Activated CD4-positive, alpha-beta T cell treated with anti-CD3 and anti-CD28 coated beads, Interleukin-2, amount 10 ng/mL, durations not matched to agents 7 days and 5 days (primary cell): ENCODE results near the gene OBSL1. TPM values are rescaled to one million over a fixed set of nuclear protein-coding genes. Genes with fewer than 3 reads are reported as not detected.

Experiments
- CTCF ChIA-PET: fragments of 350-600 bp; sonication (Branson Sonifier 250); formaldehyde crosslinking; loops from one replicate; lab custom pipeline; 2021; ENCODE audit warnings: antibody characterized with exemption; lab: Charles Lee
- POLR2A ChIA-PET: fragments of 350-600 bp; sonication (Branson Sonifier 250); formaldehyde crosslinking; loops from one replicate; lab custom pipeline; 2021; ENCODE audit warnings: antibody characterized with exemption; lab: Charles Lee
- DNase-seq: peaks from one replicate; pipeline ENCODE4 v3.0.0-alpha.2; 2020
- H3K27ac Mint-ChIP-seq: one replicate; pipeline ENCODE4 v1.8.0; 2021; ENCODE audit warnings: mild to moderate bottlenecking, moderate library complexity, mixed read lengths
- H3K27me3 Mint-ChIP-seq: one replicate; pipeline ENCODE4 v1.8.0; 2021; ENCODE audit warnings: mixed read lengths
- H3K36me3 Mint-ChIP-seq: one replicate; pipeline ENCODE4 v1.8.0; 2021; ENCODE audit warnings: low read depth, mixed read lengths
- H3K4me1 Mint-ChIP-seq: one replicate; pipeline ENCODE4 v1.8.0; 2021; ENCODE audit warnings: mixed read lengths
- H3K4me3 Mint-ChIP-seq: one replicate; pipeline ENCODE4 v1.8.0; 2021; ENCODE audit warnings: mild to moderate bottlenecking, moderate library complexity, mixed read lengths
- H3K9me3 Mint-ChIP-seq: one replicate; pipeline ENCODE4 v1.8.0; 2021; ENCODE audit warnings: mixed read lengths
- total RNA-seq, 2 experiments: library from RNA; stranded (reverse); gene quantifications; one replicate each; pipeline ENCODE4 v1.2.3, GENCODE V29; 2021

The OBSL1 gene
- total RNA-seq, 2 experiments from 2014 or later, result not detected

DNA sequence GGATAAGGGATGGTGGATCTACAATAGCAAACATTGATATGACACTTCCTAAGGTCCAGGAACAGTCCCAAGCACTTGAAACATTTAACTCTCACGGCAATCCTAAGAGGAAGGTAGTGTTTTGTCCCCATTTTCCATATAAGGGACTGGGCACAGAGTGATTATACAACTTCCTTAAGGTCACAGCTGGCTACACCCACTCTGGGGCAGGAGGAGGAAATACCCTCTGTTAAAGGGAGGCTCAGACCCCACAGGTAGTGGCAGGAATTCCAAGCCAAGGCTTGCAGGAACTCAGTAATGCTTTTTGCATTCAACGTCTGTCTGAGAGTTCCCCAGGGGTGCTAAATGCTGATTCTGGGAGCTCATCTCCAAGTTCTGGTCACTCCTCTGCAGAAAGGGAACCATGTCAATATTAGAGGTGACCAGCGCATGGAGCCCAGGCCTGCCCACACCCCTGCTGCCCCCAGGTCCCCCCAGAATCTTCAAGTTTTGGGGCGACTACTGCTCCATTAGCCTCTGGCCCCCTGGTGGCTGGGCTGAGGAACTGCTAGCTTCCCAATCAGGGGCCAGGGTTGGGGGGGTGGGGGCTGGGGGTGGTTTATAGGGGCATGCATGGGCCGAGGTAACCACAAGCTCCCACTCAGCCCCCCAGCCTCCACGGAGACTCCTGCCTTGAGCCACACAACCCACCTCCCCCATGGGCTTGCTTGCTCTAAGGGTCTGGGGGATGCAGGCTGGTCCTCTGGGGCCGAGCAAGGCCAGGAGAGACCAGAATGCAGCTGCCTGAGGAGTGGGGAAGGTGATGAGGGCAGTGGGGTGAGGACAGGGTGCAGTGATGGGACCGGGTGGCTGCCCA is 11.1 kb downstream of the OBSL1 start:
- CTCF ChIA-PET, result interaction anchor here (0.5 to 2.5 kb wide), 12 partner anchors 9 to 1958 kb away, joined by 3 to 16 read pairs (median 4); partner anchors contain the start of genes CHPF and TMEM198
- Mint-ChIP-seq H3K27ac (no peak overlapping the region), H3K4me3 (no peak overlapping the region), H3K9me3 (no peaks in the 10 kb centered on the region), H3K4me1 (no peaks in the 10 kb centered on the region), H3K36me3 (no peaks in the 10 kb centered on the region), H3K27me3 (peaks cover 5% of the 10 kb centered on the region)
- POLR2A ChIA-PET, result no interaction called here
- no peak for DNase-seq

DNA sequence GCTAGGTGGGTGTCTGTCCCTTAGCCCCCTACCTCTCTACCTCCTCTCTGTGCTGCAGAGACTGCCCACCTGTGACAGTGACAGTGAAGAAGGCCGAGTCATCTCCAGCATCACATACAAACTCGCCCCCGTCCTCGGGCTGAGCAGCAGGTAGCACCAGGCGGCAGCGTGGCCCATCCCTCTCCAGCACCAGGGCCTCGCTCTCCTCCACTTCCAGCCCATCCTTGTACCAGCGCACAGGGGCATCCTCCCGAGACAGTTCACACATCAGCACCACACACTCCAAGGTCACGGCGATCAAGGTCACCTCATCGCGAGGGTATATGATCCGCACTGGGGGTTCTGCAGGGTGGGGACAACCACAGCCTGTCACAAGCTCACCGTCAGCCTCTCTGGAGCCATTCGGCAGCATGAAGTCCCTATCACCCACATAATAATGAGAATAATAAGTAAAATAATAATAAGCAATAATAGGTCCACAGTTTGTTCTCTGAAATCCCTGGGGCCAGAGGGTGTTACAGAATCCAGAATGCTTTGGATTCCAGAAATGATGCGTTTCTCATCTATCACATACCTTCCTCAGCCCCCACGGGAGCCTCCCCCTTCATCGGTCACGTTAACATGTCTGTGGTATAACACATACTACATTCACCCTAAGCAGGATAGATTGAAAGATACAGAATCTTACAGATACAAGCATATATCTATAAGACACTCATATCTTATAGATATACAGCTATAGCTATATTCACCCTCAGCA is 12.0 kb downstream of the OBSL1 start:
- POLR2A ChIA-PET, result no interaction called here
- no peak overlapping the region for H3K27ac Mint-ChIP-seq
- no peaks in the 10 kb centered on the region for H3K36me3 Mint-ChIP-seq
- no peaks in the 10 kb centered on the region for H3K9me3 Mint-ChIP-seq
- DNase-seq, result no peak
- H3K27me3 Mint-ChIP-seq, result peaks cover 5% of the 10 kb centered on the region
- H3K4me1 Mint-ChIP-seq, result no peaks in the 10 kb centered on the region
- CTCF ChIA-PET, result interaction anchor here (0.5 to 2.5 kb wide), 8 partner anchors 9 to 1900 kb away, joined by 3 to 16 read pairs (median 5); partner anchors contain the start of genes CHPF and TMEM198
- no peak overlapping the region for H3K4me3 Mint-ChIP-seq

DNA sequence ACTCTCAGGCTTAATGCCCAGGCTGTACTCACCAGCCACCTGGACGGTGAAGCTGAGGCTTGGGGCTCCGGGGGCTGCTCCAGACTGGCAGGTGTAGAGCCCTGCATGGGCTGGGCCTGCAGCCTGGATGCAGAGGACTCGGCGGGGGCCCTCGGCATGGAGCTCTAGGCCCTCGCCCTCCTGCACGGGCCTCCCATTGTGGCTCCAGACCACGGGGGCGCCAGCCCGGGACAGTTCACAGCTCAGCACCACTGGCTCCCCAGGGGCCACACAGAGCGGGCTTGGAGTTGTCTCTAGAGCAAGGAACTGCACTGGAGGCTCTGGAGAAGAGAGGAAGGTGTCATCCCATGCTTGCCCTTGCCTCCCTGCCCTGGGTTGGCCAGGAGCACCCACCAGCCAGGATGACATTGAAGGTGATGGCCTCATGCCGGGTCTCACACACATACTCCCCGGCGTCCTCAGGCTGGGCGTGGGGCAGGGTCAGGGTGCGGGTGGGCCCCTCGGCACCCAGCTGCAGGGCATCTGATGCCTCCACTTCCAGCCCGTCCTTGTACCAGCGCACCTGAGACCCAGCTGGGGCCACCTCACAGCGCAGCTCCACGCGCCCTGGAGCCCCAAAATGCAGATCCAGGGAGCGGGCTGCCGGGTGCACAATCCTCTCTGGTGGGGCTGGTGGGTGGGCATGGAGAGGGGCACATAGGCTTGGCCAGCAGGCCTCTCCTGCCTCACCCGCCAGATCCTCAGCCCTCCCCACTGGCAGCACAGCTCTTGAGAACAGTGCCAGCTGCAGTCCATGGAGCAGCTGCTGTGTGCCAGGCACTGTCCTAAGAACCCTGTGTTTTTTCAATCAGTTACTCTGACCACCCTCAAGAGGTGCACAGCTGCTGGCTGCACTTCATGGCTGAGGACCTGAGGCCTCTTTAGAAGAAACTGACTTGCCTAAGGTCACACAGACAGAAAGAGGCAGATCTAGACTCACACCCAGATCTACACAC is 13.3 kb downstream of the OBSL1 start:
- POLR2A ChIA-PET, result no interaction called here
- no peaks in the 10 kb centered on the region for H3K9me3 Mint-ChIP-seq
- H3K4me3 Mint-ChIP-seq, result no peak overlapping the region
- DNase-seq, result no peak
- no peak overlapping the region for H3K27ac Mint-ChIP-seq
- H3K27me3 Mint-ChIP-seq, result peaks cover 13% of the 10 kb centered on the region
- CTCF ChIA-PET, result interaction anchor here (1.5 to 2.3 kb wide), 2 partner anchors 16 to 28 kb away, joined by 3 to 11 read pairs; no protein-coding TSS in a partner anchor
- H3K36me3 Mint-ChIP-seq, result no peaks in the 10 kb centered on the region
- no peaks in the 10 kb centered on the region for H3K4me1 Mint-ChIP-seq

DNA sequence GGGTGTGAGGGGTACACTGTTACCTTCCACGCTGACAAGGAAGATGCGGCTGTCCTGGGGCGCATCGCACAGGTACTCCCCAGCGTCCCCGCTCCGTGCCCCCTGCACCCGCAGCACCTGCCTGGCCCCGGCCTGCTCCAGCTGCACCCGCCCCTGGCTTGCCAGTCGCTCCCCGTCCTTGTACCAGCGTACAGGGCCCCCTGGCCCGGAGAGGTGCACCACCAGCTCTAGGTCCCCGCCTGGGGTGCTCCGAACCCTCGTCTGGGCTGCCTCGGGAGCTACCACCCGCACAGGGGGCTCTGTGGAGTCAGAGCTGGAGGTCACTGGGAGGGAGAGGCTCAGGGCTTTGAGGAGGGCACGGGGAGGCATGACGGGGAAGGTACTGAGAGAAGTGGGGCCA is 14.0 kb downstream of the OBSL1 start:
- Mint-ChIP-seq H3K27ac (no peak overlapping the region), H3K36me3 (no peaks in the 10 kb centered on the region), H3K4me3 (no peak overlapping the region), H3K27me3 (peaks cover 14% of the 10 kb centered on the region), H3K4me1 (no peaks in the 10 kb centered on the region), H3K9me3 (no peaks in the 10 kb centered on the region)
- DNase-seq, result no peak
- POLR2A ChIA-PET, result no interaction called here
- CTCF ChIA-PET, result interaction anchor here (1.5 to 2.3 kb wide), 2 partner anchors 16 to 27 kb away, joined by 3 to 11 read pairs; no protein-coding TSS in a partner anchor

DNA sequence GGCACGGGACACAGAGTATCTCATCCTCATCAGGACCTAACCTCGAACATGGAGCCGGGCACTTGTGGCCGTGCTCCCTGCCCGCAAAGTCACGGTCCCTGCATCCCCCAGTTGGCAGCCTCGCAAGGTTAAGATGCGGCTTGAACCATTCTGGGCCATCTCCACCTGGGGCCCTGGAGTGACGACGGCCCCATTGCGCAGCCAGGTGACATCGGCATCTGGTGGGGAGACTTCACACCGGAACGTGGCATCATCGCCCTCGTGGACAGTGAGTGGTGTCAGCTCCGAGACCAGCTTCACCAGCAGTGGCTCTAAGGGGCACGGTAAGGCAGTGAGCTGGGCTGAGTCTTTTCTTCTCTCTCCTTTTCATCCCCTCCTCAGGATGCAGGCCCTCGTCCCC is 14.9 kb downstream of the OBSL1 start:
- Mint-ChIP-seq H3K4me3 (no peak overlapping the region), H3K27ac (no peak overlapping the region), H3K9me3 (no peaks in the 10 kb centered on the region), H3K27me3 (peaks cover 19% of the 10 kb centered on the region), H3K36me3 (no peaks in the 10 kb centered on the region), H3K4me1 (no peaks in the 10 kb centered on the region)
- CTCF ChIA-PET, result interaction anchor here (1.0 to 2.3 kb wide), 3 partner anchors 11 to 27 kb away, joined by 3 to 11 read pairs (median 3); no protein-coding TSS in a partner anchor
- DNase-seq, result no peak
- POLR2A ChIA-PET, result no interaction called here

DNA sequence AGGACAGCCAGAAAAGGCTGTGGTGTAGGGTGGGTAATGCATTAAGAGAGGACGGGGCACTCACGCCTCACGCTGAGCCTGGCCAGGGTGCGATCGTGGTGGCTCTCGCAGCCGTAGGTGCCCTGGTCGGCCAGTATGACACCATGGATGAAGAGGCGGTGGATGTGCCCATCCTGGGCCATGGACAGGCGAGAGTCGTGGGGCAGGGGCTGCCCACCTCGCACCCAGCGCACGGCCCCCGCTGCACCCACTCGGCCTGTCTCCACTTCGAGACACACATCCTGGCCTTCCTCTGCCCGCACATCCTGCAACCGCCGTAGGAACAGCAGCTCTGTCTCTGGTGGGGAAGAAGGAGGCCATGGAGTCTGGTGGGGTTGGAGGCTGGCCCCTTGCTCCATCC is 15.4 kb downstream of the OBSL1 start:
- no peaks in the 10 kb centered on the region for H3K9me3 Mint-ChIP-seq
- no peak overlapping the region for H3K27ac Mint-ChIP-seq
- H3K4me3 Mint-ChIP-seq, result no peak overlapping the region
- no peaks in the 10 kb centered on the region for H3K36me3 Mint-ChIP-seq
- POLR2A ChIA-PET, result no interaction called here
- peaks cover 22% of the 10 kb centered on the region for H3K27me3 Mint-ChIP-seq
- no peak for DNase-seq
- CTCF ChIA-PET, result interaction anchor here (1.0 to 5.7 kb wide), 2 partner anchors 11 to 15 kb away, joined by 3 to 25 read pairs; no protein-coding TSS in a partner anchor
- peaks cover 1% of the 10 kb centered on the region for H3K4me1 Mint-ChIP-seq

DNA sequence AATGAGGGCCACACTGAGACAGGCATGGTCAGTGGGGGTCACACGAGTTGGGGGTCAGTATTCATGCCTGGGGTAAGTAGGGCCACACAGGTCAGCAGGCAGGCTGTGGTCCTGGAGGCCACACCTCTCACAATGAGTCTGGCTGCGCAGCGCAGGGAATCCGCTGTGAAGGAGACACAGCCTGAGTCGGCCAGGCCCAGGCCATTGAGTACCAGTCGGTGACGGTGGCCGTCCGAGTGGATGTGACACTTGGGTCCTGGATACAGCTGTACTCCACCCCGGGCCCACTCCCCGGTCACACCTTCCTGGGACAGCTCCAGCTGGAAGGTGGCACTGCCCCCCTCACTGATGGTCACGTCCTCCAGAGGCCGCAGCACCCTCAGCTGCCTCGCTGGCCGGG is 17.0 kb downstream of the OBSL1 start:
- Mint-ChIP-seq H3K27ac (no peak overlapping the region), H3K9me3 (no peaks in the 10 kb centered on the region), H3K36me3 (no peaks in the 10 kb centered on the region), H3K4me1 (peaks cover 2% of the 10 kb centered on the region), H3K4me3 (no peak overlapping the region), H3K27me3 (peaks cover 26% of the 10 kb centered on the region)
- DNase-seq, result no peak
- ChIA-PET CTCF (interaction anchor here (1.6 to 5.7 kb wide), 2 partner anchors 11 to 13 kb away, joined by 5 to 25 read pairs; partner anchors contain the start of genes CHPF and TMEM198), POLR2A (no interaction called here)

DNA sequence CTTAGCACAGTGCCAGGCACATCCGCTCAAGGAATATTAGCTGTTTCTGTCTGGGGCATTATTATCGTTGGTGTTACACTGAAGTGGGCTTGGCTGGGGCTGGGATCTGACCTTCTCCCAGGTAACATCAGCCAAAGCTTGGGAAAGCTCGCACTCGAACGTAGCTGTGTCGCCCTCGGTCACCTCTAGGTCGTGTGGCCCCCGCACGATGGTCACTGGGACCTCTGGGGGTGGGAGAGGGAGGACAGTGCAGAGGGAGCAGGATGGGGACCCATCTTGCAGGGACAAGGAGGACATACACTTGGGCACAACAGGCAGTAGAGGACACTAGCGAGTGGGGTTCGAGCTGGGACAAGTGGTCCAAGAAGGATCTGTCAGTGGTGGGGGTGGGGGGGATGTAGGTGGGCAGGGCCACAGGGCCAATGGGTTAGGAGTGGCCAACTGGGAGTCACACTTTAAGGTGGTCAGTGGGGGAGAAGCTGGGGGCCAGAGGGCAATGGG is 17.8 kb downstream of the OBSL1 start:
- no peak overlapping the region for H3K27ac Mint-ChIP-seq
- H3K4me3 Mint-ChIP-seq, result peak overlapping the region; percentile 34
- H3K36me3 Mint-ChIP-seq, result no peaks in the 10 kb centered on the region
- peaks cover 2% of the 10 kb centered on the region for H3K4me1 Mint-ChIP-seq
- H3K9me3 Mint-ChIP-seq, result no peaks in the 10 kb centered on the region
- H3K27me3 Mint-ChIP-seq, result peaks cover 26% of the 10 kb centered on the region
- DNase-seq, result no peak
- POLR2A ChIA-PET, result no interaction called here
- CTCF ChIA-PET, result interaction anchor here (0.9 to 5.7 kb wide), 3 partner anchors 10 to 89 kb away, joined by 3 to 25 read pairs (median 5); partner anchors contain the start of genes CHPF and TMEM198

DNA sequence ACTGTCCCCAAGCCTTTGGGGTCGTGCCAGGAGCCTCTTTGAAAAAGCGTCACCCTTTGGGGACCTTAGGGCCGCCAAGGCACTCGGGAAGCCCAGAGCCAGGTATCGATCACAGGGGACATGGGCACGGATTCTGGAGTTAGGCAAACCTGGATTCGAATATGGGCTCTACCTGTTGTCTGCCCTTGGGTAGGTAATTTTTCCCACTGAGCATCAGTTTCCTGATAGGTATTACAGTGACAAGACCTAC is 18.2 kb downstream of the OBSL1 start:
- Mint-ChIP-seq H3K36me3 (no peaks in the 10 kb centered on the region), H3K4me3 (peak overlapping the region; percentile 34), H3K9me3 (no peaks in the 10 kb centered on the region), H3K27me3 (peaks cover 26% of the 10 kb centered on the region), H3K27ac (no peak overlapping the region), H3K4me1 (peaks cover 2% of the 10 kb centered on the region)
- DNase-seq, result no peak
- ChIA-PET CTCF (interaction anchor here (0.9 to 5.7 kb wide), 5 partner anchors 7 to 90 kb away, joined by 3 to 25 read pairs (median 5); partner anchors contain the start of genes CHPF, GMPPA and TMEM198), POLR2A (no interaction called here)

DNA sequence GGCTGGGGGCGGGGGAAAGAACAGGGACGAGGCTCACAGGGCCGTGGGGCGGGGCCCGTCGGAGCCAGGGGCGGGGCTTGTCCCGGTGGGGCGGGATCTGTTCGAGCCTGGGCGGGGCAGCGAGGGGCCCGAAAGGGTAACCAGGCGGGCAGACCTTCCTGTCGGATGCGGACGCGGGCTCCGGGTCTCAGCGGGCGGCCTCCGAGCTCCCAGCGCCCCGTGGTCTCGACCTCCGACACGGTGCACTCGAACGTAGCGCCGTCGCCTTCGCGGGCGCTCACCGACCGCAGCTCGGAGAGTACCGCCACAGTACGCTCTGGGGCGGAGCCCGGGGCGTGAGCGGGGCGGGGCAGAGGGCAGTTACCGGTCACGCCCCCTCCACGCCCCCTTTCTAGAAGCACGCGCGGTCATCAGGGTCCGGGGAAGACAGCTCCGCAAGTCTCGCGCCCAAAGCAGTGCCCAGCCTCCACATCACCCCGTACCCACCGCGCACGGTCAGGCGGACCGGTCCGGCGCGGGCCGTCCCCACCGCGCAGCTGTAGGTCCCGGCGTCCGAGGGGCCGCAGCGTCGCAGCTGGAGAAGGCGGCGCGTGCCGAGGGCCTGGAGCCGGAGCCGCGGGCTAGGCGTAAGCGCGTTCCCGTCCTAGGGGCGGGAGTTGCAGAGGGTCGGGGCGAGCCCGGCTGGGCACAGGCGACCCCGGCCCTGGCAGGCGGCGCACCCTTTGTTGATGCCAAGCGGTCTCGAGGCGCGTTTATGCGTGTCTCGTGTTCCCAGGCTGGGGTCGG is 18.8 kb downstream of the OBSL1 start:
- peak overlapping the region; percentile 73 for H3K4me3 Mint-ChIP-seq
- POLR2A ChIA-PET, result no interaction called here
- H3K27me3 Mint-ChIP-seq, result peaks cover 26% of the 10 kb centered on the region
- H3K4me1 Mint-ChIP-seq, result peaks cover 2% of the 10 kb centered on the region
- CTCF ChIA-PET, result interaction anchor here (1.1 to 5.7 kb wide), 6 partner anchors 8 to 54 kb away, joined by 3 to 25 read pairs (median 6); partner anchors contain the start of genes CHPF, GMPPA and TMEM198
- DNase-seq, result peak; percentile 77
- no peaks in the 10 kb centered on the region for H3K9me3 Mint-ChIP-seq
- H3K36me3 Mint-ChIP-seq, result no peaks in the 10 kb centered on the region
- H3K27ac Mint-ChIP-seq, result no peak overlapping the region
